GM18867 (cell line): ENCODE measurements around the gene PDIA6.
A peak's percentile ranks its signal among the peaks of the same experiment; 100 is the strongest.
"Not testable (repeated sequence)": the region's sequence is repeated elsewhere in the genome, so short reads cannot be mapped to it uniquely, and the experiment has no call there.

Experiments used
- ATAC-seq: cut with Tn5 transposase; IDR thresholded peaks from one replicate; pipeline ENCODE4 v1.9.1; 2021; ENCODE audit warnings: mild to moderate bottlenecking, moderate library complexity; ENCODE audit not compliant: unreplicated experiment

The PDIA6 gene

DNA sequence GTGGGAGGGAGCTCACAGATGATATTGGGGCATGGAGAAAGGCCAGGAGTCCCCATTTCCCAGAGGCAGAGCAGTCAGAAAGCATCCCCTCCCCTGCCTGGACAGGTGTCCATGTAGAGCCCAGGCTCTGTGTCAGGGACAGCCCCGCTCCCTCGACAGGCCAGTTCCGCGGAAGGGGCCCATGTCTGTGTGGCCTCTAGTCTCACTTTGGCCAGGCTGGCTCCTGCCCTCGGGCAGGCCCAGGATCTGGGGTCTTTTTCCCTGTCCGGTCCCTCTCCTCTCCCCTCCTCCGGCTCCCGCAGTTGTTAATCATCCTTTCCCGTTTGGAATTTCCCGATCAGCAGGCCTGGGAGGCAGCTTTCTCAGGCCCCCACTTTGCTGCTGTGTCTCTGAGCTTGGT lies 20.4 kb upstream of the PDIA6 start:
- ATAC-seq, result no peak

DNA sequence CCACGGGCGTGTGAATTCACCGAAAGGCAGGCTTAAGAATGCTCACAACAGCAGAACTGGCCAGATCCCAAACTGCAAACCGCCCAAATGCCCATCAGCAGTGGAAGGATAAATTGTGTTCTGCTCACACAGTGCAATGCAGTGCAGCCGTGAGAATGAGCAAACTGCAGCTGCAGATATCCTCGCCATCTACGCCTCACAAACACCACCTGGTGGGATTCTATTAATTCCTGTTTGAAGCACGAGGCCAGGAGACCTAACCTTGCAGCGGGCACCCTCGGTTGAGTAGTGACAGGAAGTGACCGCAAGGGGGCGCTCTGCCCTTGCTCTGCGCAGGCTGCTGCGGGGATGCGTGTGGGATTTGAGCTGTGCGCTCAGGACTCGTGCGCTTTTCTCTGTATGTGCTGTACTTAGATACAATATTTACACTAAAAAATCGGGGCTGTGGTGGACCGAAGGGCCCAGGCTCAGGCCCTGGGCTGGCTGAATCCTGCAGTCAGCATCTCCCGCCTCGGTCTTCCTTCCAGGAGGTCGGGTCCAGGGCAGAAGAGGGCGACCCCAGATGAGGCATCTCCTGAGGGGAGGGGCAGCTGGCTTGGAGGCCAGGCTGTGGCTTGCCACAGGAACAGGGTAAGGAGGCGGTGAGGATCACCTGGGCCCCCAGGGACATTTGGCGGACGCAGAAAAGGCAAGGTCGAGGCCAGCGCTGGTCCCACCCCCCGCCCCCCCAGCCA lies 19.8 kb upstream of the PDIA6 start:
- ATAC-seq, result peak; percentile 82

DNA sequence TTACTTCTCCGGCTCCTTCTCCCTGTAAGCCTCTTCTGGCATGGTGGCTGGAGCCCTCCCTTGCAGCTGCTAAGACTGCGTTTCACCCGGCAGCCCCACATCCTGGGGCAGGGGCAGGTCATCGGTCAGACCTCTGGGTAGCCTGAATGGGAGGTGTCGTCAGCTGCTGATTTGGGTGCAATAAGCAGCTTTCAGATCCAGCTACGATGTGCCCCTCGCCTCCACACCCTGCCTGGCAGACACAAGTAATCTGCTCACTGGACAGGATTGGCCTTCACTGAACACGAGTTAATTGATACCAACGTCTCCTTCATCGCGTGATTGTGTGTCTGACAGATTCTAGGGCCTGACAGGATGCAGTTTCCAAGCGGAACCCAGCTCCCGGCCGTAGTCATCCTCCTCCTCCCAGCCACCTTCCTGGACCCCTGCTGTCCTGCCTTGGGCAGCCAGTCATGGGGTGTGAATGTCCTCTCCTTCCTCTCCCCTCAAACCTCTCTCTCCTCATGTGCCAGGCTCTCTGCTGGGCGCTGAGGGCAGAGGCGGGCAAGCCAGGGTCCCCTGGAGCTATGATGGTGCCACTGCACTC lies 18.9 kb upstream of the PDIA6 start:
- ATAC-seq, result no peak

DNA sequence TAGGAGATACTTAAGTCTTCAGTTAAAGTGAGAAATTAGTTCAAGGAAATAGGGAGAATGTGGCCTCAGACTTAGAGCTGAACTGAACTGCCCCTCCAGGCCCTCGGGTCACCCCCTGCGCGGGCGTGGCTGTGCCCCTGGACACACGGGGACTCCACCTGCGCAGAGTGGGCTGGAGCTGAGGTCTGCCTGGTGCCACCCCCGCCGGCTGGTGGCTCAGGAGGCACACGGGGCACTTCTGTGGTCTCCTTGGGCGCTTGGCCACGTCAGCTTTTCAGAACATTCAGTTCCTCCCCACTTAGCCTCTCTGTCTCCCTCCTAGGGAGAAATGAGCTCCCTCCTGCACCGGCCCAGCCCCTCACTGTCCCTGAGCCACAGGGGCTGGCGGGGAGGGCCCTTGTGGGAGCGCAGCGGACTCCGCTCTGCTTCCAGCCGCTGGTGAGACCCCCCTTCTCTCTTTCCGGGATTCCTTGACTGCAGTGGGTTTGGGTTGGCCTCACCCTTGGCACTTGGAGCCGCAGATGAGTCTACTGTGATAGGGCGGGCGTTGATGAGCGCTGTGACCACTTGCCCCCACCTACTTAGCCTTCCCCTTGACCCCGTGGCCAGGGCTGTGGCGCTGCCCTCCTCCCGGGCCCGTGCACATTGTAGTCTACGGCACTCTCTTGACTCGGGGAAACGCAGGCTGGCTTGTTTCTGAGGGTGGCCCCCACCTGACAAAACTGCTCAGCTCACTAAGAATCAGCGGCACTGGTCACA lies 18.2 kb upstream of the PDIA6 start:
- no peak for ATAC-seq

DNA sequence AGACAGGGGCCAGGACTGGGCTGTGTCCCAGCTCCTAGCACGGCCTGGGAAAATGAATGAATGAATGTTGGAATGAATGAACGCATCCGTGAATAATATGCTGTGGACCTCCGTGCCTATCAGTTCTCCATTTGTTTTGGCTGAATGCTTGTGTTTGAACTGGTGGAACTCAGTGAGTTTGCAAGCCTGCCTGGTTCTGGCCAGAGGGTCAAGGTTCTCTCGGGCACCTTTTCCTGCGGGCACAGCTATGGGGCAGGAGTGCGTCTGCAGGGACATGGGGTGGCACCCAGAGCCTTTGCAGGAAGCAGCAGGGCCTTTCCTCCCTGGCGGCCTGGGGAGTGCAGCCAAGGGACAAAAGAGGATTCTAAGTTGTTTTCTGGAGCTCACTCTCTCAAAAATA lies 17.6 kb upstream of the PDIA6 start:
- ATAC-seq, result no peak

DNA sequence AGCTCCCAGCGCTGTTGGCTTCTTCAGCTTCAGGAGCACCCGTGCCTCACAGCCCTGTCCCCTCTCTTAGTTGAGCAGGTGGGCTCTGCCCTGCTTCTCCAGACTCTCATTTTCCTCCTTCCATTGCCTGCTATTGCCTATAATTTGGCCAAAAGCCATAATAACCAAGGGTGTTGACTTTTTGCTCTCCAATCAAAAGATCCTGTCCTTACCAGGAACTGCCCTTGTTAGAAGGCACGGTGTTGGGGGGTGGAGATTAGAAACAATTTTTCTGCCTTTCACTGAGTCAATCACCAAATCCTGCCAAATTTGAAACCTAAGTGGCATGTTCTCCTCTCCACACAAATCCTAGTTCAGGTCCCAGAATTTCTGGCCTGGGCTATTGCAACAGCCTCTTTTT lies 16.7 kb upstream of the PDIA6 start:
- no peak for ATAC-seq

DNA sequence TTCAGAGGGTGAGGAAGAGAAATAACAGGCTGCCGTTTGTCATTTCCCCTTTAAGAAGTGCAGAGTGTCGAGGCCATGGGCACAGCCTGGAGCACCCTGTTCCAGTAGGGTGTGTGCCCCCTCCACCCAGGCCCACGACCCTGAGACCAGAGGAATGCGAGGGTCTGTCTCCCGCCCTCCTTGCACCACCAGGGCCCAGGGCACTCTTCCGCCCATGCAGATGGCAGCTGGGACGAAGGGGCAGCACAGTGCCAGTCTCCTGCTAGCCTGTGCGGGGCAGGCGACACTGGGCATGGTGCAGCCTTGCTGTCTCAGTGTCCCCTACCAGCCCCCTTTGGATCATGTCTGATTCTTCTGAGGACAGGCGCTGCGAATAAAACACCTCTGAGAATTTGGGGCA lies 15.8 kb upstream of the PDIA6 start:
- ATAC-seq, result no peak

DNA sequence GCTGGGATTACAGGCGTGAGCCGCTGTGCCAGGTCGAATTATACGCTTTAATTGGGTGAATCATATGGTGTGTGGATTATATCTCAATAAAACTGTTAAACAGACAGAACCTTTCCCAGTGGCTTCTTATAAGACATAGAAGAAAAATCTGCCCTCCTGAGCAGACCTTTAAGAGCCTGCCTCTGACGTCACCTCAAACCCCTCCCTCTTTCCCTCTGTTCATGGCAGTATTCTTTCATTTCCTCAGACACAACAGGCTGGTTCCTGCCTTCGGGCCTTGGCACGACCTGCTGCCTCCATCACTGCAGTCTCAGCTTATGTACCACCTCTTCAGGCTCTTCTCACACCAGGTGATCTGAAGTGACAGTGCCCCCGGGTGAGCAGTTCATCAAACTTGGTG lies 14.0 kb upstream of the PDIA6 start:
- ATAC-seq, result no peak

DNA sequence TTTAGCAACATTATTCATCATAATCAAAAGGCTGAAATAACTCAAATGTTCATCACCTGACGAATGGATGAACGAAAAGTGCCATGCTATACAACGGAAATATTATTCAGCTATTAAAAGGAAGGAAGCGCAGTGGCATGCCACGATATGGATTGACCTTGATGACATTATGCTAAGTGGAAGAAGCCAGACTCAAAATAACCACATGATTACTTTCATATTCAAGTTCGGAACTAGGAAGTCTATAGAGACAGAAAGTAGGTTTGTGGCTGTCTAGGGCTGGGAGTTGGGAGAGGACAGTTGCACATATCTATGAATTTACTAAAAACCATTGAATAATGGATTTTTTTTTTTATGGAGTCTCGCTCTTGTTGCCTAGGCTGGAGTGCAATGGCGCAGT lies 13.4 kb upstream of the PDIA6 start:
- no peak for ATAC-seq

DNA sequence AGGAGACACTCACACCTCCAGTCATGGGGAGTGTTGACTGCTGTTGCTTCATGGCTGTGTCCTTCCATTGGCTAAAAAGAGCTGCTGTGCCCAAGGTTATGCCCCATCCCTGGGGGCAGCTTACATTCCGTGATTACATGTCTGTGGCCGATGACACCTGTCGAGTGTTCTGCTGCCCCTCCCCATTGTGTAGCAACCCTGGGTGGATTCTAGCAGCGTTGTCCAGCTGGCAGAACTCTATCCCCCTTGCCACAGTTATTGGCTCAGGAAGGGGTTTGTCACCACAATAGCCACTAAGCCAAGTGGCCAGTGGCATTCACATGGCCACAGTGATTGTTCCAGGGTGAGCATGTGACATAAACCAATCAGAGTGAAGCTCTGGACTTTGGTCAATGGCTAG lies 11.6 kb upstream of the PDIA6 start:
- no peak for ATAC-seq

DNA sequence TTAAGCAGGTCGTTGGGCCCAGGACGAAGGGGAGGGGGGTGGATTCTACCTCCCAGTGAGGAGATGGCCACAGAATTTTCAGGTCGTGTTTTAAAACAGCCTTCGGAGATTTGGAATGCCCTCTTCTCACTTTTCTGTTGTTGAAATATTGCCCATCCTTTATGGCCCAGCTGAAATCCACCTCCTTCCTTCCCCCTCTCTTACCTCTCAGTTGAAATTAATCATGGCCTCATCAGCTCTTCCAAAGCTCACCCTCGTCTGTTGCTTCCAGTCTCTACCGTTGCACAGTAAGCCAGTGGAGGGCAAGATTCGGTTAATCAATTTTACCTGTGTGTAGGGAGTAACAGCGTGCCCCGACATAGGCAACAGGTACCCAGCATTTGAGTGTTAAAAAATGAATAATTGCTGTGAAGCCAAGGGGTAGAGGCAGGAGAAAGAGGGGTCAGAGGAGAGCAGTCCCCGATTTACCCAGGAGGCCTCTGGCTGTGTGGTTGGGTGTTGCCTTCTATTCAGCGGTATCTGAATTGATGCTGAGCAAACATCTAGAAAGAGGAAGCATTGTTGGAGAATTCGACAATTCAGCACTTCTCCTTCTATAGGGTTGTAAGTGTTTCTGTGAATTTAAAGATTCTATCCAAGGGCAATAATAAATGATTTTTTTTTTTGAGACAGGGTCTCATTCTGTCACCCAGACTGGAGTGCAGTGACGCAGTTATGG lies 8.6 kb upstream of the PDIA6 start:
- ATAC-seq, result no peak

DNA sequence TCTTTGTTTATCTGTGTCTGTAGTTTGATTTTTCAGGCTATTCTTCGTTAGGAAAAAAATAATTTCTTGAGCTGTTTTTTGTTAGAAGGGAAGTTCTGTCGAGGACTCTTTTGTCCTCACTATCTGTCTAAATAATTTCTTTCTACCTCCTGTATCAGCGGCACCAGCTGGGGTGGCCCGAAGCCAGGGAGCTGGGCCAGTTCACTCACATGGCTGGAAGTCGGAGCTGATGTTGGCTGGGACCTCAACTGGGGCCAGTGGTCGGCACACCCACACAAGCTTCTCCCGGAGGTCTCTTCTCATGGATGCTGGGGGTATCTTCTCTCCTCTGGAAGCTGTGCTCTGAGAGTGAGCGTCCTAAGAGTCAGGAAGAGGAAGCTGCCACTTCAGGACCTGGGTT lies 8.0 kb upstream of the PDIA6 start:
- no peak for ATAC-seq

DNA sequence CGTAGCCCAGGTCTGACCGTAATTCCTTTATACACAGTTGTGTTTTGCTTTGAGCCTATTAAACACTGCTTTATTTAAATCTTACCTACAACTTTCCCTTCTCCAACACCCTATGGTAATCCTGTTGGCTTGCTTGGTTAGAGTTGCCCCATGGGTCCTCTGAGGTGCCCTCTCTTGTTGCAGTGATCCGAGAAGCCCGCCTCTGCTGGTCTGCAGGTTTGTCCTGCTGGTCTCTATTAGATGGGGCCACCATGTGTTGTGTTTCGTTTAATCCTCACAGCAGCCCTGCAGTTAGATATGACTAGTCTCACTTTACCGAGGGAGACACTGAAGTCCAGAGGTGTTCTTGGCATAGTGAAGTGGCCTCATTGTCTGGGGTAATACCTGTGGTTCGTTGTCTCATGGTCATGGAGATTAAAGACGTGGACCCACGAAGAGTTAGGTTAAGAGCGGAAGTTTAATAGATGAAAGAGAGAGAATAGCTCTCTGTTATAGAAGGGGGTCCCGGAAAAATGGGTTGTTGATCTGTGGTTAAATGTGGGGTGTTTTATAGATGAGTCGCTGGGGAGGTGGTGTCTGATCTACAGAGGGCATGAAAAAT lies 7.2 kb upstream of the PDIA6 start:
- no peak for ATAC-seq

DNA sequence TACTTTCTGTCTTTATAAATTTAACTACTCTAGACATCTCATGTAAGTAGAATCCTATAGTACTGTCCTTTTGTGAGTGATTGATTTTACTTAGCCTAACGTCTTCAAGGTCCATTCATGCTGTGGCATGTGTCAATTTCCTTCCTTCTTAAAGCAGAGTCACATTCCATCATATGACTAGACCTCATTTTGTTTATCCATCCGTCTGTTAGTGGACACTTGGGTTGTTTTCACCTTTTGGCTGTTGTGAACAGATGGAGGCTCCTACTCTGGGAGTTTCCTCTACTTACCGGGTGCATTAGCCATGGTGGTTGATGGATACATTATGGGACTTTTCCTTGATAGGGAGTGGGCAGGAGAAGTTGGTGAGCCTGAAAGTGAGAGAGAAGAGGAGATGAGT lies 6.4 kb upstream of the PDIA6 start:
- ATAC-seq, result no peak

DNA sequence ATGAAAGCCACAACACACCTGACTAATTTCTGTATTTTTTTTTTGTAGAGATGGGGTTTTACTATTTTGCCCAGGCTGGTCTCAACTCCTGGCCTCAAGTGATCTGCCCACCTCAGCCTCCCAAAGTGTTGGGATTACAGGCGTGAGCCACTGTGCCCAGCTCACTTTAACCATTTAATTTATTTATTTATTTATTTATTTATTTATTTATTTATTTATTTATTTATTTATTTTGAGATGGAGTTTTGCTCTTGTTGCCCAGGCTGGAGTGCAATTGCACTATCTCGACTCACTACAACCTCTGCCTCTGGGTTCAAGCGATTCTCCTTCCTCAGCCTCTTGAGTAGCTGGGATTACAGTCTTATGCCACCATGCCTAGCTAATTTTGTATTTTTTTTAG lies 5.7 kb upstream of the PDIA6 start:
- not testable (repeated sequence) for ATAC-seq

DNA sequence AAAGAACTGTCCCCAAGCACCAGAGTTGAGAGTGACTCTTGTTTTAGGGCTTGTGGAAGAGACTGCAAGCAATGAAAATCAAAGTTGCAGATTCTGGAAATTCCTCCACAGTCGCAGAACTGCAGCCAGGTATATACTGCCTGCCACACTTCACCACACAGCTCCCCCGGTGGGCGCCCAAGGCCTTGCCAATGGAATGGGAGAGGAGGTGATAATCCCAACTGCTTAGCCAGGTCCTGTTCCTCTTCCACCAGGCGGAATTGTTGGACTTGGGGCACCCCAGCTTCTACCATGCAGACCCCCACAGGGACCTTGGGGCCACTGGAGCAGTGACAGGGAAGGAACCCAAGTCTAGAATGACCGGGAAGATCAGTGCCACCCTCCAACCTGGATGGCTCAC lies 4.8 kb upstream of the PDIA6 start:
- no peak for ATAC-seq

DNA sequence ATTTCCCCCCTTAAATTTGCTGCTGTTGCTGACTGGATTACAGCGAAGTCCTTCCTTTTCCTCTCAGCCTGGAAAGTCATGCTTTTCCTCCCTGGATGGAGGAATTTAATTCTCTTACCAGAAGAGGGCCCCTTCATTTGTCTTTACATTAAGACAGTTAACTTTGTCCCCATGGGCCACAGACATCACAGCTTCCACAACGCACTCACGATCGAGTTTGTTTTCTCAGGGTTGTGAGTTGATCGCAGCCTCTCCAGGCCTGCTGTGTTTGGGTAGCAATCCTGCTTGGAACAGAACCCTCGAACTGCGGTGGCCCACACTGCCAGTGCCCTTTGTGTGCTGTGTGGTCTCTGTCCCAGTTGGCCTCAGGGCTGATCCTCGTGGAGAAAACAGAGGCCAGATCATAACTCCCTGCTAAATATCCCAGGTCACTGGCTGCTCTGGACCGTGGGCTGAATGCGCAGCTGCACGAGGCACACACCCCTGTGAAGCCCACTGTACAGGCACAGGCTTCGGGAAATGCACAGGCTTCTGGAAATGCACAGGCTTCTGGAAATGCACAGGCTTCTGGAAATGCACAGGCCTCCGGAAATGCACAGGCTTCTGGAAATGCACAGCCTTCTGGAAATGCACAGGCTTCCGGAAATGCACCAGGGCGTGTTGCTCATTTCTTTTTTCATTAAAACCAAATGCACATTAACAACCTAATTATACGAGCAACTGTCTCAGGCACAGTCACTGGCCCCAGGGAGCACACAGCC lies 2.2 kb upstream of the PDIA6 start:
- ATAC-seq, result no peak

DNA sequence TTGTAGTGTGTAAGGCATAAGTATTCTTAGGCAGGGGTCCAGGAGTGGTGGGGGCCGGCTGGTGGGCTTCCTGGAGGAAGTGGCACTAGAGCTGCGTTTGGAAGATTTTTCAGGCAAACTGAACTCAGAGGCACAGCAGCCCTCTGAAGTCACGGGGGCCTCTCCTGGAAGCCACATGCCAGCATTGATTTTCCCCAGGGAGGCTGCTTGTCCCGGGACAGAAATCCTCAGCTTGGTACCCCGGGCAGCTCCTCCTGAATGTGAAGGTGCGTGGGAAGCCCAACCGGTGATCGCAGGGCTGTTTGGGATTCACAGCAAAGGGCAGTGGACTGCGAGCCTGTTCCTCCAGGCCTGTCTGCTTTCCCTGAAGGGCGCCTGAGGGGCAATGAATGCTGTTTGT lies 1.6 kb upstream of the PDIA6 start:
- no peak for ATAC-seq

DNA sequence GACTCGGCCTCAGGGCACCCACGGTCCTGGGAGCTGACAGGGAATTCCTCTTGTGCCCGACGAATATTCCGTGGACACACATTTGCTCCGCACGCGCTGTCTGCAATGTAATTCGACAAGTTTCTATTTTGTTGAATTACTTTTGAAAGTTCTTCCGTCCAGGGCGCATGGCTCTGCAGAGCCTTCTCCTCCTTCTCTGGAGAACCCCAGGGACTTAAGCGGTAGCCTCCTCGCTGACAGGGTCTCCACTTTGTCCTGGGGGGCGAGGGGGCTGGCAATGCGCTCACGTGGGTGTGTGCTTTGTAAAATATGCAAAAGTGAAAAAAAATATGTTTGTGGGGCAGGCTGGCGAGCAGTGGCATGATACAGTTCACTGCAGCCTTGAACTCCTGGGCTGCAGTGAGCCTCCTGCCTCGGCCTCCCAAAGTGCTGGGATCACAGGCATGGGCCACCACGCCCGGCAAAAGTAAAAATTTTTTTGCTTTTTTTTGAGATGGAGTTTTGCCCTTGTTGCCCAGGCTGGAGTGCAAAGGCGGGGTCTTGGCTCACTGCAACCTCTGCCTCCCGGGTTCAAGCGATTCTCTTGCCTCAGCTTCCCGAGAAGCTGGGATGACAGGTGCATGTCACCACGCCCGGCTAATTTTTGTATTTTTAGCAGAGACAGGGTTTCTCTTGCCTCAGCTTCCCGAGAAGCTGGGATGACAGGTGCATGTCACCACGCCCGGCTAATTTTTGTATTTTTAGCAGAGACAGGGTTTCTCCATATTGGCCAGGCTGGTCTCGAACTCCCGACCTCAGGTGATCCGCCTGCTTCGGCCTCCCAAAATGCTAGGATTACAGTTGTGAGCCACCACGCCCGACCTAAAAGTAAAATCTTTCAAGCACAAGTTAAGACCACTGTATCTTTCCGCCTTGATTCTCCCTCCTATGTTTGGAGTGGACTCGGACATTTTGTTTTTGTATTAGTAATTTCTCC lies 866 bp upstream of the PDIA6 start:
- not testable (repeated sequence) for ATAC-seq
